Measurements from ENCODE around the gene ATXN1.

The ATXN1 gene

GRCh38 chr6:16671302-16672289 is 89.7 kb downstream of the ATXN1 start:
- Histone ChIP-seq H3K27ac (no peak overlapping the region), H3K36me3 (replicated peaks) (no peaks in the 10 kb centered on the region), H3K4me3 (ENCODE audit: low read depth, low read length) (no peak overlapping the region), H3K27me3 (replicated peaks) (no peaks in the 10 kb centered on the region)
- no peak for DNase-seq
- no peak for TF ChIP-seq CTCF (IDR thresholded peaks at IDR 0.05; ENCODE audit: low read depth, low read length, missing control alignments)
- in situ Hi-C loops (cut with HindIII; ENCODE audit: low pct_ligation_motif_present, low sequenced_read_pairs), result no loop called here

GRCh38 chr6:16670617-16671051 is 90.6 kb downstream of the ATXN1 start:
- no peak for TF ChIP-seq CTCF (IDR thresholded peaks at IDR 0.05; ENCODE audit: low read depth, low read length, missing control alignments)
- H3K36me3 ChIP-seq (replicated peaks), result no peaks in the 10 kb centered on the region
- H3K4me3 ChIP-seq (ENCODE audit: low read depth, low read length), result no peak overlapping the region
- in situ Hi-C loops (cut with HindIII; ENCODE audit: low pct_ligation_motif_present, low sequenced_read_pairs), result no loop called here
- H3K27me3 ChIP-seq (replicated peaks), result no peaks in the 10 kb centered on the region
- H3K27ac ChIP-seq, result no peak overlapping the region
- DNase-seq, result no peak

- no peak overlapping the region for H3K4me3 ChIP-seq (ENCODE audit: low read depth, low read length)
These were observed 91.1 kb downstream of the ATXN1 start for GRCh38 chr6:16670183-16670582.

GRCh38 chr6:16669227-16669626 is 92.0 kb downstream of the ATXN1 start:
- H3K27ac ChIP-seq, result peak overlapping the region; percentile 16
- in situ Hi-C loops (cut with HindIII; ENCODE audit: low pct_ligation_motif_present, low sequenced_read_pairs), result no loop called here
- no peak overlapping the region for H3K4me3 ChIP-seq (ENCODE audit: low read depth, low read length)
- H3K36me3 ChIP-seq (replicated peaks), result no peaks in the 10 kb centered on the region
- no peaks in the 10 kb centered on the region for H3K27me3 ChIP-seq (replicated peaks)
- DNase-seq, result peak; percentile 56
- TF ChIP-seq CTCF (IDR thresholded peaks at IDR 0.05; ENCODE audit: low read depth, low read length, missing control alignments), result no peak

More at GRCh38 chr6:16670183-16670582, 91.1 kb downstream of the ATXN1 start:
- Histone ChIP-seq H3K36me3 (replicated peaks) (no peaks in the 10 kb centered on the region), H3K27me3 (replicated peaks) (no peaks in the 10 kb centered on the region), H3K27ac (peak overlapping the region; percentile 10)
- no peak for DNase-seq
- no peak for TF ChIP-seq CTCF (IDR thresholded peaks at IDR 0.05; ENCODE audit: low read depth, low read length, missing control alignments)
- in situ Hi-C loops (cut with HindIII; ENCODE audit: low pct_ligation_motif_present, low sequenced_read_pairs), result no loop called here

- TF ChIP-seq CTCF (IDR thresholded peaks at IDR 0.05; ENCODE audit: low read depth, low read length, missing control alignments), result no peak
- H3K27me3 ChIP-seq (replicated peaks), result no peaks in the 10 kb centered on the region
- no peak overlapping the region for H3K27ac ChIP-seq
- DNase-seq, result no peak
- in situ Hi-C loops (cut with HindIII; ENCODE audit: low pct_ligation_motif_present, low sequenced_read_pairs), result no loop called here
- no peak overlapping the region for H3K4me3 ChIP-seq (ENCODE audit: low read depth, low read length)
- no peaks in the 10 kb centered on the region for H3K36me3 ChIP-seq (replicated peaks)
These were observed 93.8 kb downstream of the ATXN1 start for GRCh38 chr6:16667509-16667908.

Measured in brain microvascular endothelial cell (primary cell).